HG03432 (cell line): ENCODE data around the gene ATP5PB.

Experiments used
- ATAC-seq: cut with Tn5 transposase; IDR thresholded peaks from one replicate; pipeline ENCODE4 v1.9.1; 2021; ENCODE audit warnings: mild to moderate bottlenecking, moderate library complexity; ENCODE audit not compliant: unreplicated experiment

Gene ATP5PB, protein sequence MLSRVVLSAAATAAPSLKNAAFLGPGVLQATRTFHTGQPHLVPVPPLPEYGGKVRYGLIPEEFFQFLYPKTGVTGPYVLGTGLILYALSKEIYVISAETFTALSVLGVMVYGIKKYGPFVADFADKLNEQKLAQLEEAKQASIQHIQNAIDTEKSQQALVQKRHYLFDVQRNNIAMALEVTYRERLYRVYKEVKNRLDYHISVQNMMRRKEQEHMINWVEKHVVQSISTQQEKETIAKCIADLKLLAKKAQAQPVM

DNA sequence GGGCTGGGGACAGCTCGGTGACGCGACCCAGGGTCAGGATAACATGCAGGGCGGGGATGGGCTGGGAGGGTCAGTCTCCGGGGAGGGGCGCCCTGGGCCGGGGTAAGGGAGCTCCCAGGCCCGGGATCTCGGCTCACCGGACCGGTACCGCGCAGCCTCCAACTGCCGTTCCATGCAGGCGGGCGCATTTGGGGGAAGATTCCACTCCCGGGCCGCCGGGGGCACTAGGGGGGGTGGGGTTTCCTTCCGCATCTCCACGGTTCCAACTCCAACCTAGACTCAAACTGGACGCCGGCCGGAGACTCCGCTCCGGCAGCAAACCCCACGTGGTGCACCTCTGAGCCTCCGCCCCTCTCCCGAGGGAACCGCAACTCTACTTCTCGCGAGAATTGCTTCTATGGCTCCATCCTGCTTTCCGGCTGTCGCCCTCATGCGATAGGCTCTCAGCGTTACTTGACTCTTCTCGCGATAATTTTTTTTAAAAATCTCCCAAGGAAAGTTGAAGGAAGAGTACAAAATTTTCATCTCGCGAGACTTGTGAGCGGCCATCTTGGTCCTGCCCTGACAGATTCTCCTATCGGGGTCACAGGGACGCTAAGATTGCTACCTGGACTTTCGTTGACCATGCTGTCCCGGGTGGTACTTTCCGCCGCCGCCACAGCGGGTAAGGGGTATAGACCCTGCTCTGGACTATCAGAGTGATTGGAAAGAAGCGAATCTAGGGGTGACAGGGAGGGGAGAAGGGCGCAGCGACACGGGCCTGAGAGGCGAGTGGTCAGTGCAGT is at the start of gene ATP5PB, which contains the start of gene WDR77:
Gene ATP5PB, plus strand, starts transcription at position 547 of the 785 bp plus-strand sequence. Its CDS starts 78 bp downstream, at position 625.
Gene WDR77, minus strand, starts transcription at position 339 of the 785 bp plus-strand sequence. Its CDS starts 87 bp downstream, at position 252.
- ATAC-seq: peak; percentile 89

GRCh38 chr1:111399792-111400610 is 49.3 kb upstream of the ATP5PB start:
- no peak for ATAC-seq

- no peak for ATAC-seq
Measured at GRCh38 chr1:111402083-111402482, 47.2 kb upstream of the ATP5PB start.

- no peak for ATAC-seq
Measured at GRCh38 chr1:111404588-111404987, 44.7 kb upstream of the ATP5PB start.

GRCh38 chr1:111406321-111406768 is 42.9 kb upstream of the ATP5PB start:
- peak; percentile 93 for ATAC-seq

GRCh38 chr1:111407301-111407700 is 42.0 kb upstream of the ATP5PB start:
- no peak for ATAC-seq

DNA sequence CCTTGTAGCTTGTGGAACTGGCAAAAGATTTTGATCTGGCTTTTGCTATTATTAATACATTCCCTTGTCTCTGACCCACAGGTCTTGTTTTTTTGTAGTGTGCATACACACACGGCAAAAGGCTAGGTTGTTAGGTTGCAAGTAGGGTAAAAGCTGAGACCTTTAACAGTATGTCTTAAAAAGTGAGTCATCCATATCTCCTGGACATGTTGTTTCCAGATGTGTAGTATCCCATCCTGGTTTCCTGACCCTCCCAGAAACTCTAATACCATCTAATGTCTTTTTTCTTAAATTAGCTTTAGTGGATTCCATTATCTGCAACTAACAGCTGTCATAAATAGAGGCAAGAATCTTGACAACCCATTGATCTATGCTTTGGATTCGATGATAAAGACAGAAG is 36.4 kb upstream of the ATP5PB start:
- ATAC-seq: no peak

- ATAC-seq: no peak
Measured at GRCh38 chr1:111414756-111415155, 34.5 kb upstream of the ATP5PB start.

DNA sequence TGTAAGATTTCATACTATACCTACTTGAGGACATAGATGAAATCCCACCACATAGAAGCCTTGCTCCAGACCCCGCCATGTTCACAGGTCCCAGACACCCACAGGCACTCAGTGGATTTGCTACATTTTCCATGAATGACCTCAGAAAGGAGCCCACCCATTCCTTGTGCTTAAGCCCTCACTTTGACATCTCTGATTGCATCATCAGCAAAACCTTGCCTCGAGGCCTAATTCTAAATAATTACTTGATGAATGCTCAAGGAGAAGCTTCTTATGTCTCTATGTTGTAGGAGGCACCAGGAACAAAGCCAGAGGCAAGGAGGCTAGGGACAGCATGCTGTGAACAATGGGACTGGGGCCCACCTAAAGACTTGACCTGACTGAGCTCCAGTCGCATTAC is 33.8 kb upstream of the ATP5PB start:
- no peak for ATAC-seq

- no peak for ATAC-seq
Measured at GRCh38 chr1:111417755-111418154, 31.5 kb upstream of the ATP5PB start.

GRCh38 chr1:111419037-111419436 is 30.2 kb upstream of the ATP5PB start:
- ATAC-seq: no peak

DNA sequence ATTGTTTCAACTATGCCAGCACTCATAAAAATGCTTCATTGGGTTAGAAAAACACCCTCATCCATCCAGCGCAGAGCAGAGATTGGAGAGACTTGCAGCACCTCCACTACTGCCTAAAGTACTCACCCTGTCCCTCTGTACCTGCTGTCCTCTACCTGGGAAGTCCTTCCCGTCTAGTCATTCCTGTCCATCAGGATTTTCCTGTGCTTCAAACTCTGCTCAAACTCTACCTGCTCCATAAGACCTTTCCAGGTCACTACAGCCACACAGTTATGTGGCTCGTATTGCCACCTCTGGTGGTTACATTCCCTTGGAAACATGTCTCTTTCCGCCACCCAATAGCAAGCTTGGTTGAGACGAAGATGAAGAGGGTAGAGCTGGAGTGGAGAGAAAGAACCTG is 28.9 kb upstream of the ATP5PB start:
- ATAC-seq: no peak

- no peak for ATAC-seq
Measured at GRCh38 chr1:111422546-111423391, 26.5 kb upstream of the ATP5PB start.

- ATAC-seq: no peak
Measured at GRCh38 chr1:111424281-111424680, 25.0 kb upstream of the ATP5PB start.

- no peak for ATAC-seq
Measured at GRCh38 chr1:111436726-111437125, 12.5 kb upstream of the ATP5PB start.

DNA sequence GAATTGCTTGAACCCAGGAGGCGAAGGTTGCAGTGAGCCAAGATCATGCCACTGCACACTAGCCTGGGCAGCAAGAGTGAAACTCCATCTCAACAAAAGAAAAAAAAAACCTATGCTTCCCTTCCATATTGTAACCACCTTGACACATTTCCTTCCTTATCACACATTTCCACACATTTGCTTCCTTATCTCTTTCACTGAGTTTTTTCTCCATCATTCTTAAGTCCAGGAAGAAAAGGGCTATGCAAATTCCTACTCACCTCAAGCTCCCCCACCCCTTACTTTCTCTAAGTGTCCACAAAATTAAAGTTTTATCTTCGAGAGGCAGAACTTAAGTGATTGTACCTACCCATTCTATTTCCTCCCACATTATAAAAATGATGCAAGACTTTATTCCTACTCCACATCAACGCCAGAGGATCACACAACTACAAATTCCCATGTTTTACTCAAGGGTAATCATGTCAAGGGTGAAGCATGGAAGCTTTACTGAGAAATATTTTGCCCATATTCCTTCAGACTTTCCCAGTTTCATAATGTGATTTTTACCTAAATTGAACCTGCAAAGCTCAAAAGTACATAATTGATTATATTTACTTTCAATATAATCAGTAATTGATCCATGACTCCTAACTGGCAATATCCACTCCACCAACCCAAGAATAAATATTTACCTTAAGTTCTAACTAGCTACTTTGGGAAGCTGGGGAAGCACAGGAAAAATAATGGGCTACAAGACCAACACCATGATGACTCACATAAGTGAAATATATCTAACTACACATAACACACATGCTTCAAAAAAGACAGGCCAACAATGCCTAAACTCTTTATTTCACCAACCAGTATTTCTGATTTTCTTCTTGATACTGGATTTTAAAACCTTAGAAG is 9.6 kb upstream of the ATP5PB start:
- ATAC-seq: no peak

- no peak for ATAC-seq
Measured at GRCh38 chr1:111441573-111442192, 7.6 kb upstream of the ATP5PB start.

DNA sequence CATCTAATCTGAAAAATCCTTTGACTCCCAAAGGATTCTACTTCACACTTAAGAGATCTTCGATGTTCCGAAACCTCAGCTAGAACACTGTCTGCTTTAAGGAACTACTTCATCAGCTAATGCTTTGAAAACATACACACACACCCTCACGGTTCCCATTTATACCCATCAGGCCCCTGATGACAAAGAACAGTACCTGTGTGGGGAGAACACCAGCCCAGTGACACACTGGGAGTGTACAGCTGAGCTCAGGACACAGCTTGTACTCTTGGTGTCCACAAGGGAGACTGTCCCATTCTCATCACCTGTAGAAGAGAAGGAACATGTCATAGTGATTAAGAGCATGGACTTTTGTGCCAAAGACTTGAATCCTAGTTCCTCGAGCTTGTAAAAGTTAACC is 6.8 kb upstream of the ATP5PB start:
- ATAC-seq: no peak

- no peak for ATAC-seq
Measured at GRCh38 chr1:111444031-111444430, 5.2 kb upstream of the ATP5PB start.
